Neural cell (in vitro differentiated cells): ENCODE results near the gene CHCHD10. TPM values are rescaled to one million over a fixed set of nuclear protein-coding genes. Genes with fewer than 3 reads are reported as not detected.

ENCODE experiments used
- H2AFZ ChIP-seq: fragments of 200-600, 300-800 bp; sonication (generic), shearing (Covaris generic); 2 replicates; pipeline ENCODE4 v1.6.0; 2014; ENCODE audit warnings: low read depth, mild to moderate bottlenecking, antibody characterized with exemption, low read length, moderate library complexity
- H3F3A ChIP-seq: fragments of 200-600 bp; shearing (Covaris generic); 2 replicates; pipeline ENCODE4 v1.6.1; 2016; ENCODE audit warnings: mild to moderate bottlenecking, moderate library complexity, mixed read lengths, antibody characterized with exemption, low read length; ENCODE audit not compliant: insufficient read depth, poor library complexity, severe bottlenecking
- H3K27ac ChIP-seq: fragments of 200-600, 300-800 bp; sonication (generic), shearing (Covaris generic); 2 replicates; pipeline ENCODE4 v1.5.1; 2014; ENCODE audit warnings: mild to moderate bottlenecking, low read length, moderate library complexity
- H3K27me3 ChIP-seq: fragments of 300-800, 200-600 bp; sonication (generic), shearing (Covaris generic); 2 replicates; pipeline ENCODE4 v1.6.0; 2014; ENCODE audit warnings: mild to moderate bottlenecking, low read depth, low read length, moderate library complexity; ENCODE audit not compliant: insufficient read depth
- H3K36me3 ChIP-seq: fragments of 300-800, 200-600 bp; sonication (generic), shearing (Covaris generic); 2 replicates; pipeline ENCODE4 v1.5.1; 2014; ENCODE audit warnings: mild to moderate bottlenecking, antibody characterized with exemption, low read length, moderate library complexity; ENCODE audit not compliant: insufficient read depth
- H3K4me2 ChIP-seq: fragments of 300-800, 200-600 bp; sonication (generic), shearing (Covaris generic); 2 replicates; pipeline ENCODE4 v1.6.0; 2014; ENCODE audit warnings: mild to moderate bottlenecking, low read length
- H3K4me3 ChIP-seq: fragments of 300-800, 200-600 bp; sonication (generic), shearing (Covaris generic); 2 replicates; pipeline ENCODE4 v1.5.1; 2014; ENCODE audit warnings: mild to moderate bottlenecking, low read length, moderate library complexity
- H3K79me2 ChIP-seq: fragments of 200-600 bp; shearing (Covaris generic); replicated peaks from 2 replicates; pipeline ENCODE4 v1.6.0; 2014; ENCODE audit warnings: mild to moderate bottlenecking, low read length, moderate library complexity; ENCODE audit not compliant: insufficient read depth
- H3K9ac ChIP-seq: fragments of 300-800, 200-600 bp; sonication (generic), shearing (Covaris generic); 2 replicates; pipeline ENCODE4 v1.6.1; 2016; ENCODE audit warnings: mild to moderate bottlenecking, low read length, mixed read lengths
- H3K9me2 ChIP-seq: fragments of 200-600 bp; shearing (Covaris generic); 2 replicates; pipeline ENCODE4 v1.6.1; 2016; ENCODE audit warnings: mild to moderate bottlenecking, low read length, mixed read lengths; ENCODE audit not compliant: insufficient read depth
- H3K9me3 ChIP-seq: fragments of 200-600, 300-800 bp; sonication (generic), shearing (Covaris generic); 2 replicates; pipeline ENCODE4 v1.6.1; 2016; ENCODE audit warnings: mild to moderate bottlenecking, mixed run types, low read length, moderate library complexity, mixed read lengths
- H4K20me1 ChIP-seq: fragments of 200-600 bp; shearing (Covaris generic); 2 replicates; pipeline ENCODE4 v1.6.1; 2016; ENCODE audit warnings: mild to moderate bottlenecking, mixed run types; ENCODE audit not compliant: insufficient read depth
- CTCF ChIP-seq: fragments of 450-650 bp; IDR thresholded peaks from 2 replicates; pipeline ENCODE4 v1.5.1; 2014; ENCODE audit warnings: antibody characterized with exemption, mild to moderate bottlenecking, moderate library complexity; ENCODE audit not compliant: poor library complexity, severe bottlenecking
- EP300 ChIP-seq: fragments of 450-650 bp; conservative IDR thresholded peaks from 2 replicates; pipeline ENCODE4 v1.6.1; 2014; ENCODE audit warnings: antibody characterized with exemption, mild to moderate bottlenecking, moderate library complexity; ENCODE audit not compliant: poor library complexity, severe bottlenecking
- EZH2 ChIP-seq: fragments of 200-600, 300-800 bp; shearing (Covaris generic), sonication (generic); IDR thresholded peaks from 2 replicates; pipeline ENCODE4 v1.6.1; 2014; ENCODE audit warnings: antibody characterized with exemption, low read length, borderline replicate concordance, mild to moderate bottlenecking; ENCODE audit not compliant: insufficient read depth, poor library complexity, severe bottlenecking
- MXI1 ChIP-seq: fragments of 450-650 bp; conservative IDR thresholded peaks from 2 replicates; pipeline ENCODE4 v1.6.1; 2014; ENCODE audit warnings: antibody characterized with exemption, mild to moderate bottlenecking; ENCODE audit not compliant: poor library complexity, severe bottlenecking
- POLR2AphosphoS5 ChIP-seq: IDR thresholded peaks from 2 replicates; pipeline ENCODE4 v1.6.1; 2012
- RAD21 ChIP-seq: fragments of 450-650 bp; conservative IDR thresholded peaks from 2 replicates; pipeline ENCODE4 v1.6.1; 2014; ENCODE audit warnings: antibody characterized with exemption, mild to moderate bottlenecking, moderate library complexity
- REST ChIP-seq: IDR thresholded peaks from 2 replicates; pipeline ENCODE4 v1.6.1; 2012; ENCODE audit warnings: borderline replicate concordance
- SMC3 ChIP-seq: fragments of 450-650 bp; conservative IDR thresholded peaks from 2 replicates; pipeline ENCODE4 v1.6.1; 2014; ENCODE audit warnings: antibody characterized with exemption, mild to moderate bottlenecking, moderate library complexity; ENCODE audit not compliant: poor library complexity
- TAF1 ChIP-seq: IDR thresholded peaks from 2 replicates; pipeline ENCODE4 v1.6.1; 2012; ENCODE audit warnings: low read depth
- polyA plus RNA-seq: library from polyadenylated mRNA; depleted of rRNA; stranded (reverse); fragments of >200 nt; gene quantifications from 2 replicates; pipeline ENCODE4 v1.2.3, GENCODE V29; 2014

The CHCHD10 gene
- polyA plus RNA-seq, 1 donor from 2014 or later, result not detected

- TF ChIP-seq SMC3 (no peak), MXI1 (no peak), EP300 (no peak), REST (no peak), CTCF (no peak), TAF1 (no peak), POLR2AphosphoS5 (no peak), RAD21 (no peak), EZH2 (no peak)
- Histone ChIP-seq H3K27ac (no peak overlapping the region), H2AFZ (no peak overlapping the region), H3K79me2 (no peaks in the 10 kb centered on the region), H3K4me2 (no peak overlapping the region), H3K9me2 (no peaks in the 10 kb centered on the region), H3K9ac (no peak overlapping the region), H3F3A (no peaks in the 10 kb centered on the region), H4K20me1 (no peaks in the 10 kb centered on the region), H3K36me3 (no peaks in the 10 kb centered on the region), H3K4me3 (no peak overlapping the region), H3K27me3 (peaks cover 8% of the 10 kb centered on the region), H3K9me3 (no peaks in the 10 kb centered on the region)
Observed at GRCh38 chr22:23777776-23778576, 10.2 kb upstream of the CHCHD10 start.

GRCh38 chr22:23775779-23776375 lies 8.1 kb upstream of the CHCHD10 start:
- Histone ChIP-seq H3F3A (no peaks in the 10 kb centered on the region), H3K27ac (no peak overlapping the region), H3K79me2 (no peaks in the 10 kb centered on the region), H3K9me3 (no peaks in the 10 kb centered on the region), H3K27me3 (peaks cover 9% of the 10 kb centered on the region), H4K20me1 (no peaks in the 10 kb centered on the region), H2AFZ (no peak overlapping the region), H3K36me3 (no peaks in the 10 kb centered on the region), H3K9me2 (no peaks in the 10 kb centered on the region), H3K4me2 (no peak overlapping the region), H3K4me3 (no peak overlapping the region), H3K9ac (no peak overlapping the region)
- TF ChIP-seq POLR2AphosphoS5, result no peak
- no peak for TF ChIP-seq EP300
- TF ChIP-seq TAF1, result no peak
- TF ChIP-seq MXI1, result no peak
- TF ChIP-seq SMC3, result no peak
- TF ChIP-seq REST, result no peak
- no peak for TF ChIP-seq RAD21
- no peak for TF ChIP-seq CTCF
- TF ChIP-seq EZH2, result no peak
